Suprapubic skin (tissue), 4 donors: ENCODE measurements around the gene SP5. TPM values are rescaled to one million over a fixed set of nuclear protein-coding genes. Genes with fewer than 3 reads are reported as not detected.

ENCODE experiments used
- DNase-seq, 2 donors: peaks; one replicate each; pipeline ENCODE4 v3.0.0-alpha.2; 2019; ENCODE audit warnings: low spot score in 2 of 2
- H3K27ac ChIP-seq: fragments of 200-600 bp; sonication (generic); one replicate; pipeline ENCODE4 v1.5.1; 2019
- H3K27me3 ChIP-seq: fragments of 200-600 bp; sonication (generic); one replicate; pipeline ENCODE4 v1.5.1; 2019
- H3K36me3 ChIP-seq: fragments of 200-600 bp; sonication (generic); one replicate; pipeline ENCODE4 v1.5.1; 2019
- H3K4me1 ChIP-seq: fragments of 200-600 bp; sonication (generic); one replicate; pipeline ENCODE4 v1.5.1; 2019
- H3K4me3 ChIP-seq: fragments of 200-600 bp; sonication (generic); one replicate; pipeline ENCODE4 v1.5.1; 2019; ENCODE audit warnings: mild to moderate bottlenecking
- H3K9me3 ChIP-seq: fragments of 200-600 bp; sonication (generic); one replicate; pipeline ENCODE4 v1.5.1; 2019
- CTCF ChIP-seq, 2 donors: fragments of 200-600 bp in 1 of 2; fragments of 450-650 bp in 1 of 2; sonication (generic) in 1 of 2; IDR thresholded peaks; one replicate each; pipeline ENCODE4 v1.5.1; 2016 to 2019; ENCODE audit warnings: antibody characterized with exemption in 2 of 2, mild to moderate bottlenecking in 1 of 2, moderate library complexity in 1 of 2
- EP300 ChIP-seq: sonication (generic); formaldehyde crosslinking; IDR thresholded peaks from one replicate; pipeline ENCODE4 v1.6.1; 2017; ENCODE audit warnings: antibody characterized with exemption
- POLR2A ChIP-seq, 2 donors: fragments of 450-650 bp; IDR thresholded peaks; one replicate each; pipeline ENCODE4 v1.6.1; 2017; ENCODE audit warnings: antibody characterized with exemption in 2 of 2, mild to moderate bottlenecking in 2 of 2, moderate library complexity in 2 of 2
- POLR2AphosphoS5 ChIP-seq, 3 donors: sonication (generic); formaldehyde crosslinking; IDR thresholded peaks; one replicate each; pipeline ENCODE4 v1.6.1; 2017; ENCODE audit warnings: antibody characterized with exemption in 3 of 3
- WGBS: methylation state at CpG from one replicate; pipeline ENCODE4 v1.1.5; 2018; 5-methylcytosine and 5-hydroxymethylcytosine counted together
- total RNA-seq, 4 donors: library from RNA; depleted of rRNA; stranded (reverse); fragments of >200 nt; gene quantifications; one replicate each; pipeline ENCODE4 v1.1.0, GENCODE V29; 2016

SP5 gene
- total RNA-seq, 4 donors from 2014 or later = 0.32 to 1.3 (median 0.89) TPM; not detected in 1

GRCh38 chr2:170761572-170761971 lies 46.4 kb downstream of the SP5 start:
- TF ChIP-seq CTCF (IDR thresholded peaks at IDR 0.05) (no peak), POLR2AphosphoS5 (IDR thresholded peaks at IDR 0.05) (no peak), POLR2A (IDR thresholded peaks at IDR 0.05) (no peak), EP300 (no peak)
- H3K36me3 ChIP-seq = no peaks in the 10 kb centered on the region
- H3K9me3 ChIP-seq = no peaks in the 10 kb centered on the region
- no peaks in the 10 kb centered on the region for H3K4me1 ChIP-seq
- no peak overlapping the region for H3K27ac ChIP-seq
- peaks cover 2% of the 10 kb centered on the region for H3K27me3 ChIP-seq
- no peak for DNase-seq
- H3K4me3 ChIP-seq = no peak overlapping the region

- 78% methylated on average over 7 of the region's 7 CpGs for WGBS
- Histone ChIP-seq H3K27ac (no peak overlapping the region), H3K4me1 (no peaks in the 10 kb centered on the region), H3K9me3 (no peaks in the 10 kb centered on the region), H3K4me3 (no peak overlapping the region), H3K27me3 (peaks cover 2% of the 10 kb centered on the region), H3K36me3 (no peaks in the 10 kb centered on the region)
- no peak for DNase-seq
- TF ChIP-seq EP300 (no peak), POLR2AphosphoS5 (IDR thresholded peaks at IDR 0.05) (no peak)
These were observed 47.6 kb downstream of the SP5 start for GRCh38 chr2:170762760-170763159.

- DNase-seq = no peak
- H3K36me3 ChIP-seq = no peaks in the 10 kb centered on the region
- no peaks in the 10 kb centered on the region for H3K4me1 ChIP-seq
- no peak for TF ChIP-seq EP300
- no peak for TF ChIP-seq POLR2A (IDR thresholded peaks at IDR 0.05)
- TF ChIP-seq POLR2AphosphoS5 (IDR thresholded peaks at IDR 0.05) = no peak
- no peak for TF ChIP-seq CTCF (IDR thresholded peaks at IDR 0.05)
- no peak overlapping the region for H3K27ac ChIP-seq
- H3K4me3 ChIP-seq = no peak overlapping the region
- 95% methylated on average over 4 of the region's 4 CpGs for WGBS
- H3K27me3 ChIP-seq = peaks cover 2% of the 10 kb centered on the region
- H3K9me3 ChIP-seq = no peaks in the 10 kb centered on the region
These were observed 48.1 kb downstream of the SP5 start for GRCh38 chr2:170763232-170763631.

GRCh38 chr2:170764880-170765261 lies 49.7 kb downstream of the SP5 start:
- 49% methylated on average over 2 of the region's 2 CpGs for WGBS
- TF ChIP-seq EP300 = no peak
- TF ChIP-seq POLR2A (IDR thresholded peaks at IDR 0.05) = no peak
- Histone ChIP-seq H3K36me3 (no peaks in the 10 kb centered on the region), H3K4me1 (peaks cover 3% of the 10 kb centered on the region), H3K27ac (no peak overlapping the region), H3K4me3 (no peak overlapping the region), H3K27me3 (peaks cover 2% of the 10 kb centered on the region), H3K9me3 (no peaks in the 10 kb centered on the region)
- no peak for DNase-seq

GRCh38 chr2:170766693-170767092 lies 51.6 kb downstream of the SP5 start:
- WGBS = 50% methylated on average over 4 of the region's 4 CpGs
- TF ChIP-seq EP300 (no peak), POLR2A (IDR thresholded peaks at IDR 0.05) (no peak), POLR2AphosphoS5 (IDR thresholded peaks at IDR 0.05) (no peak), CTCF (IDR thresholded peaks at IDR 0.05) (no peak)
- Histone ChIP-seq H3K4me3 (no peak overlapping the region), H3K4me1 (peaks cover 19% of the 10 kb centered on the region), H3K27me3 (peaks cover 2% of the 10 kb centered on the region), H3K9me3 (no peaks in the 10 kb centered on the region), H3K36me3 (no peaks in the 10 kb centered on the region), H3K27ac (no peak overlapping the region)
- no peak for DNase-seq

Other genes starting within 250 kb of the SP5 start
- not detected for gene ERICH2, start 55.0 kb downstream of the SP5 start, total RNA-seq
- 1 to 10 TPM in 1 of 4 donors, not detected in 3; 2.6 TPM for gene GAD1, start 101.5 kb downstream of the SP5 start, total RNA-seq
- gene GORASP2, start 213.9 kb downstream of the SP5 start, total RNA-seq = 10 to 100 TPM; 40.6 to 59.8 (median 47.1) TPM